Left renal cortex interstitium (tissue), 4 donors: ENCODE measurements around the gene CRAT. TPM values are rescaled to one million over a fixed set of nuclear protein-coding genes. Genes with fewer than 3 reads are reported as not detected.

Experiments
- DNase-seq, 4 donors: peaks; one replicate each; pipeline ENCODE4 v3.0.0-alpha.2; 2013; ENCODE audit warnings: low read depth in 4 of 4, low spot score in 2 of 4, missing footprints in 1 of 4
- polyA plus RNA-seq, 4 donors: library from polyadenylated mRNA; unstranded; fragments of 120-200 nt; gene quantifications; one replicate each; pipeline ENCODE4 v1.2.1, GENCODE V29; 2013; ENCODE audit not compliant: insufficient read length in 4 of 4

CRAT gene
- polyA plus RNA-seq, 4 donors, result 37.4 to 48.2 (median 43.3) TPM

GRCh38 chr9:129095170-129095667, 15.4 kb downstream of the CRAT start:
- no peak for DNase-seq

GRCh38 chr9:129094387-129095169, 16.0 kb downstream of the CRAT start:
- DNase-seq, result no peak

GRCh38 chr9:129093602-129094386, 16.8 kb downstream of the CRAT start:
- DNase-seq, result no peak

GRCh38 chr9:129089246-129089645, 21.3 kb downstream of the CRAT start:
- DNase-seq, result no peak

- no peak for DNase-seq
These were observed 26.5 kb downstream of the CRAT start for GRCh38 chr9:129084087-129084486.

- no peak for DNase-seq
These were observed 29.1 kb downstream of the CRAT start for GRCh38 chr9:129081388-129081904.

GRCh38 chr9:129080601-129081387, 29.8 kb downstream of the CRAT start, which contains the start of gene DOLPP1:
DOLPP1 (plus strand) TSS chr9:129081111; CDS start chr9:129081132, 21 bp downstream.
- peak; percentile 91 to 99 (median 97) for DNase-seq

GRCh38 chr9:129080298-129080600, 30.3 kb downstream of the CRAT start:
- DNase-seq, result no peak

- DNase-seq, result no peak
These were observed 30.8 kb downstream of the CRAT start for GRCh38 chr9:129079829-129080228.

GRCh38 chr9:129078691-129079503, 31.7 kb downstream of the CRAT start:
- no peak for DNase-seq

GRCh38 chr9:129077236-129077635, 33.4 kb downstream of the CRAT start:
- DNase-seq, result no peak

GRCh38 chr9:129076640-129077037, 34.0 kb downstream of the CRAT start:
- no peak for DNase-seq

GRCh38 chr9:129075996-129076639, 34.5 kb downstream of the CRAT start:
- no peak for DNase-seq

- no peak for DNase-seq
These were observed 36.5 kb downstream of the CRAT start for GRCh38 chr9:129074106-129074505.

- no peak for DNase-seq
These were observed 37.2 kb downstream of the CRAT start for GRCh38 chr9:129073404-129073803.

- no peak for DNase-seq
These were observed 38.4 kb downstream of the CRAT start for GRCh38 chr9:129072171-129072570.

GRCh38 chr9:129071526-129072126, 39.0 kb downstream of the CRAT start:
- DNase-seq, result no peak

GRCh38 chr9:129070696-129071525, 39.7 kb downstream of the CRAT start:
- no peak for DNase-seq
